K562 (cell line): ENCODE measurements around the gene BCAS3. TPM values are rescaled to one million over a fixed set of nuclear protein-coding genes. Genes with fewer than 3 reads are reported as not detected.
A peak's percentile ranks its signal among the peaks of the same experiment; 100 is the strongest.

Source experiments
- ATAC-seq: fragments of 200-7000 bp; cut with Tn5 transposase; 3 replicates; pipeline ENCODE4 v1.9.1; 2020; ENCODE audit warnings: moderate library complexity
- BruUV-seq: library from RNA; stranded (reverse); fragments of 400-500 nt; replicated peaks from 2 replicates; lab custom pipeline; 2021; lab: Mats Ljungman, UMichigan
- CTCF ChIA-PET: fragments of 300-600 bp; formaldehyde crosslinking; extraction: SDS; loops from one replicate; lab custom pipeline; 2021; ENCODE audit warnings: low intra/inter-chr PET ratio; lab: Yijun Ruan, JAX
- POLR2A ChIA-PET: fragments of 300-600, 350-650 bp; sonication (Branson Sonifier 250); formaldehyde crosslinking; extraction: SDS; loops from one replicate; lab custom pipeline; 2021; ENCODE audit warnings: antibody characterized with exemption, inconsistent platforms; lab: Yijun Ruan, JAX
- DNase-seq, 4 experiments: peaks; one replicate each; pipeline versions ENCODE4 v3.0.0 to v3.0.0-alpha.2; 2011 to 2018; ENCODE audit warnings: low spot score in 3 of 4, mixed read lengths in 3 of 4; ENCODE audit errors: extremely low read depth in 1 of 4
- FAIRE-seq: peaks from 2 replicates; lab custom pipeline; 2011; peaks lifted over from hg19 to GRCh38; lab: Jason Lieb, UNC
- H2AFZ ChIP-seq: 2 replicates; pipeline ENCODE4 v1.6.0; 2011; ENCODE audit warnings: low read depth, low read length, control low read depth, inconsistent platforms
- H3K27ac ChIP-seq: fragments of 200-600 bp; 3 replicates; pipeline ENCODE4 v1.8.0; 2011; ENCODE audit warnings: low read depth, mild to moderate bottlenecking, control low read depth, inconsistent platforms, low read length, moderate library complexity, mixed read lengths; ENCODE audit errors: extremely low read depth
- H3K27me3 ChIP-seq, 2 experiments: fragments of 300-600 bp in 1 of 2; 2 replicates in 1 of 2; 3 replicates in 1 of 2; pipeline versions ENCODE4 v1.6.0 to v1.8.0; 2011; ENCODE audit warnings: inconsistent platforms in 2 of 2, low read length in 2 of 2, mild to moderate bottlenecking in 1 of 2, mixed read lengths in 1 of 2, moderate library complexity in 1 of 2; ENCODE audit not compliant: control insufficient read depth in 2 of 2, insufficient read depth in 2 of 2
- H3K36me3 ChIP-seq: fragments of 300-600 bp; 3 replicates; pipeline ENCODE4 v1.8.0; 2011; ENCODE audit warnings: mild to moderate bottlenecking, low read length, inconsistent platforms; ENCODE audit not compliant: control insufficient read depth, insufficient read depth
- H3K4me1 ChIP-seq, 2 experiments: fragments of 200-600 bp in 1 of 2; replicated peaks in 1 of 2; 2 replicates in 1 of 2; 3 replicates in 1 of 2; pipeline versions ENCODE4 v1.5.1 to v1.8.0; 2011; ENCODE audit warnings: inconsistent platforms in 2 of 2, low read length in 2 of 2, mild to moderate bottlenecking in 1 of 2, mixed read lengths in 1 of 2, moderate library complexity in 1 of 2; ENCODE audit not compliant: control insufficient read depth in 2 of 2, insufficient read depth in 2 of 2
- H3K4me2 ChIP-seq: 2 replicates; pipeline ENCODE4 v1.6.1; 2011; ENCODE audit warnings: low read length, control low read depth, inconsistent platforms, mixed read lengths; ENCODE audit not compliant: insufficient read depth
- H3K4me3 ChIP-seq: fragments of 200-600 bp; sonication (generic), shearing (Covaris generic); 2 replicates; pipeline ENCODE4 v1.5.1; 2016; ENCODE audit warnings: control low read depth, inconsistent platforms
- H3K79me2 ChIP-seq: fragments of 200-600 bp; 3 replicates; pipeline ENCODE4 v1.8.0; 2011; ENCODE audit warnings: low read length, inconsistent platforms; ENCODE audit not compliant: control insufficient read depth, insufficient read depth
- H3K9ac ChIP-seq, 2 experiments: 2 replicates each; pipeline versions ENCODE4 v1.6.0 to v1.6.1; 2011; ENCODE audit warnings: low read depth in 2 of 2, low read length in 2 of 2, control low read depth in 1 of 2, inconsistent platforms in 1 of 2, mild to moderate bottlenecking in 1 of 2, mixed read lengths in 1 of 2; ENCODE audit not compliant: insufficient read depth in 1 of 2
- H3K9me1 ChIP-seq: one replicate; pipeline ENCODE4 v1.6.0; 2011; ENCODE audit warnings: inconsistent platforms, mild to moderate bottlenecking, low read length, moderate library complexity; ENCODE audit not compliant: control insufficient read depth, insufficient read depth
- H3K9me3 ChIP-seq: replicated peaks from 2 replicates; pipeline ENCODE4 v1.5.1; 2011; ENCODE audit warnings: low read depth, low read length, inconsistent platforms; ENCODE audit not compliant: control insufficient read depth, insufficient read depth
- H4K20me1 ChIP-seq: replicated peaks from 2 replicates; pipeline ENCODE4 v1.6.1; 2011; ENCODE audit warnings: low read length, inconsistent platforms, mixed read lengths; ENCODE audit not compliant: control insufficient read depth, insufficient read depth
- ZBTB11 ChIP-seq, 3 experiments: fragments of 200-800 bp in 1 of 3; fragments of 250-450 bp in 1 of 3; fragments of 450-650 bp in 1 of 3; sonication (Bioruptor Pico) in 1 of 3; sonication (Bioruptor generic) in 1 of 3; formaldehyde crosslinking in 1 of 3; IDR thresholded peaks; 2 replicates each; pipeline versions ENCODE4 v1.6.1 to v1.8.0; 2016 to 2022; ENCODE audit warnings: mild to moderate bottlenecking in 2 of 3, missing genetic modification characterization in 2 of 3, missing compliant biosample characterization in 1 of 3, moderate library complexity in 1 of 3
- ZNF707 ChIP-seq: fragments of 250-450 bp; sonication (Bioruptor Pico); conservative IDR thresholded peaks from 2 replicates; pipeline ENCODE4 v1.8.0; 2022; ENCODE audit warnings: inconsistent platforms, mild to moderate bottlenecking, moderate library complexity
- WGBS: fragments of 100-300 bp; shearing (Covaris generic); methylation state at CpG from one replicate; pipeline ENCODE4 v1.1.6; 2016; ENCODE audit warnings: low coverage, mixed read lengths; ENCODE audit not compliant: insufficient coverage; ENCODE audit errors: missing lambda C conversion rate; 5-methylcytosine and 5-hydroxymethylcytosine counted together
- in situ Hi-C: fragments of 300-500 bp; cut with MboI; formaldehyde crosslinking; loops from 4 replicates; pipeline ENCODE4 v1.15.0; 2018; ENCODE audit warnings: inconsistent platforms, mixed read lengths
- intact Hi-C: fragments of 100-400 bp; cut with micrococcal nuclease; formaldehyde crosslinking; loops from 2 replicates; pipeline ENCODE4 v1.14.2; 2022
- polyA plus RNA-seq, 8 experiments: library from polyadenylated mRNA; depleted of rRNA in 4 of 8; stranded (reverse) in 5 of 8; unstranded in 3 of 8; fragments of >200 nt; fragmentation: Nextera tagmentation in 2 of 8; fragmentation: Illumina TruSeq in 1 of 8; extraction: Ambion mirVana in 2 of 8; extraction: Trizol in 1 of 8; gene quantifications; 2 replicates each; pipeline versions ENCODE4 v1.2.1 to v1.2.3, GENCODE V29; 2011 to 2014; ENCODE audit warnings: inconsistent platforms in 1 of 8, missing spikeins in 1 of 8
- total RNA-seq, 7 experiments: library from RNA; depleted of rRNA in 6 of 7; stranded (reverse); fragments of >200 nt in 6 of 7; fragmentation: Illumina TruSeq in 2 of 7; extraction: Trizol in 2 of 7; gene quantifications; 2 replicates each; pipeline versions ENCODE4 v1.2.1 to v1.2.3, GENCODE V29; 2011 to 2021; ENCODE audit warnings: low replicate concordance in 1 of 7

BCAS3 gene
- total and polyA plus RNA-seq, 9 of the 15 experiments (the other 6 are each of a cell fraction or from before 2014, with no cell fraction given), result 1.9 to 5.5 (median 3.5) TPM

GRCh38 chr17:60757437-60757836 lies 79.8 kb downstream of the BCAS3 start:
- DNase-seq (no peak), ATAC-seq (no peak), FAIRE-seq (no peak)
- ChIA-PET POLR2A (no interaction called here), CTCF (no interaction called here)
- Histone ChIP-seq H3K9me3 (no peaks in the 10 kb centered on the region), H3K27ac (no peak overlapping the region), H3K4me1 (no peaks in the 10 kb centered on the region), H3K4me2 (no peak overlapping the region), H3K9ac (no peak overlapping the region), H3K9me1 (no peaks in the 10 kb centered on the region), H3K79me2 (no peaks in the 10 kb centered on the region), H2AFZ (no peak overlapping the region), H3K36me3 (no peaks in the 10 kb centered on the region), H3K4me3 (no peak overlapping the region), H4K20me1 (no peaks in the 10 kb centered on the region), H3K27me3 (no peaks in the 10 kb centered on the region; a peak in 2 of 5 replicates)
- 11% methylated on average over 1 of the region's 1 CpG for WGBS
- BruUV-seq, result no TSS peak
- in situ Hi-C loops, result no loop called here
- TF ChIP-seq ZNF707 (CRISPR knock-in tag) (no peak), ZBTB11 (CRISPR knock-in tag; IDR thresholded peaks at IDR 0.05) (peak in 1 of 3 experiments; percentile 66; a peak in 2 of 6 replicates)
- intact Hi-C loops, result no loop called here
